Fibroblast of skin of scalp (primary cell): Measurements from ENCODE around the gene XPO6.
A peak's percentile ranks its signal among the peaks of the same experiment; 100 is the strongest.

Experiments
- DNase-seq: peaks from one replicate; pipeline ENCODE4 v3.0.0-alpha.2; 2013

Gene XPO6

DNA sequence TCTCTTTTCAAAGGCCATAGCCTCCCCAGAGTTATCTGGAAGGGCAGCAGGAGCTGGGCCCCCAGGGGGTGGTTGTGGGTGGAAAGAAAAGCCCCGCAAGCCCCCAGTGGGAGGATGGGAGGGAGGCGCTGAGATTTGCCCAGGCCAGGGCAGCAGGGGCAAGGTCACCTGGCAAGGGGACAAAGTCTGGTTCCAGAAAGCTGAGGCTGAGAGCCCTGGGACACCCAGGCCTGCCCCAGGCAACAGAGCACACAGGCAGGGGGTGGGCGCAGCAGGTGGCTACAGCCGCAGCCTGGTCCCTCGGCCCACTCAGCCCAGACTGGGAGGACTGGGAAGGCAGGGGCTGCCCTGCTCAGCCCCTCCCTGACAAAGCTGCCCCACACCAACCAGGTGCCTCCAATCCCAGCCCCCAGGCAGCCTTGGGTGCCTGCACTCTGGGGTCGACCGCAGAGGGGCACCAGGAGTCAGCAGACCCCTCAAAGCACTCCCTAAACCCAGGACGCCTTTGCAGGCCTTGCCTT is 124.6 kb downstream of the XPO6 start:
- DNase-seq: no peak

DNA sequence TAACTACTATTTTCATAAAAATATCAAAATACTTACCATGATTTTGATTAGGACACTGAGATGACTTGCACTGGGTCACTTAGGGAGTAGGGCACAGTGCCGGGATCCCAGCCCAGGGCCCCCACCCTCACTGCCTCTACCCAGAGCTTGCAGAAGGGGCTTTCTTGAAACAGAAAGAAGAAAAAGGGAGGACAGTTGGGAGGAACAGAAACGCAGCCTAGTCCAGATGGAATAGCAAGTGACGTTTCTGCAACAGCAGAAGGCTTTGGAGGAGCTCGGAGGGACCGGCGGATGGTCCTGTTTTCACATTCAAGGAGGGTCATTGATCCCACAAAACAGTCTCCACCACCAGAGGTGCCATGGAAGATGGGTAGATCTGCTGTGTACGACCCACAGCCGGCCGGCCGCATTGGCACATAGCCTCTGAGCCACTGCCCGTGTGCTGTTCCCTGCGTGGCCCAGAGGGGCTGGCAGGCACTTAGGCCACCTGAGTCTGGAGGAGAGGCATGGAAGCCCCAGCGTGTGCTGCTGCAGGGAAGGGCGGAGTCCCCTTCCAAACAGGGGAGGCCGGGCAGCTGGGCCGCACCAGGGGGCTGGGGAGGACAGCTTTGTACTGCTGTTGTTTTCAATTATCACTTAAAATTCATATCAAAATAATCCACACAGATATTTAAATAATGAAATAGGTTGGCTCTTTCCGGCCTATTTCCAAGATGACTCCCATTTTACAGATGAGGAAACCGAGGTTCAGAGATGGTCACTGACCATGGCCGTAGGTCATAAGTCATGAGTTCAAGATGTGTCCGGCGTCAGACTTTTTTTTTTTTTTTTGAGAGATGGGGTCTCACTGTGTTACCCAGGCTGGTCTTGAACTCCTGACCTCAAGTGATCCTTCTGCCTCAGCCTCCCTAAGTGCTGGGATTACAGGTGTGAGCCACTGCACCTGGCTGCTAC is 125.3 kb downstream of the XPO6 start:
- no peak for DNase-seq

DNA sequence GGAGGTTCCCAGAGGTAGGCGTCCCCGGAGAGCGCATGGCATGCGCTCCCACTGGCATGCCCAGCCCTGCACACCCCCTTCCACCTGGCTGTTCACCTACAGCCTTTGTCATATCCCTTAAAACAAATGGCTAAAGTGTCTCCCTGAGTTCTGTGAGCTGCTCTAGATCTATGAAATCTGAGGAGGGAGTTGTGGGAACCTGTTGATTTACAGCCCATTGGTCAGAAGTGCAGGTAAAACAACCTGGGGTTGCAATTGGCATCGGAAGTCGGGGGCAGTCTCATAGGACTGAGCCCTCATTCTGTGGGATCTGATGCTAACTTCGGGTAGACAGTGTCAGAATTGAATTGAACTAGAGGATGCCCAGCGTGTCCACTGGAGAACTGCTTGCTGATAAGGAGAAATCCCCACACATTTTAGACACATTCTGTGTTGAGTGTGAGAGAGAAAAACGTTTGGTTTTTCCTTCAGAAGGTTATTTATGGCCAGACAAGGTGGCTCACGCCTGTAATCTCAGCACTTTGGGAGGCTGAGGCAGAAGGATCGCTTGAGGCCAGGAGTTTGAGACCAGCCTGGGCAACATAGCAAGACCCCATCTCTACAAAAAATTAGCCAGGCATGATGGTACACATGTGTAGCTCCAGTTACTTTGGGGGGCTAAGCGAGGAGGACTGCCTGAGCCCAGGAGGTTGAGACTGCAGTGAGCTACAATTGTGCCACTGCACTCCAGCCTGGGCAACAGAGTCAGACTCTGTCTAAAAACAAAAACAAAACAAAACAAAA is 126.2 kb downstream of the XPO6 start:
- no peak for DNase-seq

DNA sequence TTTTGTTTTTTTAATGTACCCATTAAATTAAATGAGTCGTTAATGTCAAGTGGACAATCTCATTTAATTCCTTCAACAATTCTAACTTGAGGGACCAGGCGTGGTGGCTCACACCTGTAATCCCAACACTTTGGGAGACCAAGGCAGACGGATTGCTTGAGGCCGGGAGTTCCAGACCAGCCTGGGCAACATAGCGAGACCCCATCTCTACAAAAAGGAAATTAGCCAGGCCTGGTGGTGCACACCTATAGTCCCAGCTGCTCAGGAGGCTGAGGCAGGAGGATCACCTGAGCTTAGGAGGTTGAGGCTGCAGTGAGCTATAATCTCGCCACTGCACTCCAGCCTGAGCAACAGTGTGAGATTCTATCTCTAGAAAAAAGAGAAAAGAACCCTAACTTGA is 127.6 kb downstream of the XPO6 start:
- DNase-seq: no peak

DNA sequence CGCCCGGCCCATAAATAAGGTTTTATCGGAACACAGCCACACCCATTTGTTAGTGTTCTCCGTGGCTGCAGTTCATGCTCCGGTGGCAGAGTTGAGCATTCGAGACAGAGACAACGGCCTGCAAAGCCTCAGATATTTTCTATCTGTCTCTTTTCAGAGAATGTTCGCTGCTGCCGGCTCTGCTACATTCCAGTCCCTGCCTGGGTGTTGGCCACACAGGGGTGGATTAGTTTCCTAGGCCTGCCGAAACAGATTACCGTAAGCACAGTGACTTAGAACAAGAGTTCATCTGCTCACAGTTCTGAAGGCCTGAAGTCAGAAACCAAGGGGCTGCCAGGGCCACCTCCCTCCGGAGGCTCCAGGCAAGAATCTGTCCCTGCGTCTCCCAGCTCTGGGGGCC is 129.1 kb downstream of the XPO6 start:
- DNase-seq: no peak

DNA sequence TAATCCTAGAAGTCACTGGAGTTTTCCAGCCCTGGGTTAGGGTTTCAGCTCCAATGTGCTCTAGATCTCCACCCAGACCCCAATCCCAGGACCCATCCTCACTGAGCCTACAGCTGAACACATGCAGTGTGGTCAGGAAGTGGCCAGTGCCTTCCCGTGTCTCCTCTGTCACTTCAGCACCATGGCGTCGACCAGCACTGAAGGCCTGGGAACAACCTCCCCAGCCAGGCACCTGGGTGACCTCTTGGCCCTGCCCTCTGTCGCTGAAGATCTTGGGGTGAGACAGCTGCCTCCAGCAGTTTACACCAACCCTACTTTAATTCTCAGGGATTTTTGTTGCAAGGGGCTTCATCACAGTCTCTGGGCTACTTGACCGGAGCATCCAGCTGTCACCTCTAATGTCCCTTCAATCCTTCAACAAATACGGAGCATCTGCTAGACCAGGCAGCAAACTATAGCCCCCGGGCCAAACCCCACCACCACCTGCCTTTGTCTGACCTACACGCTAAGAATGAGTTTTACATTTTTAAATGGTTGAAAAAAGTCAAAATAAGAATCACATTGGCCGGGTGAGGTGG is 130.3 kb downstream of the XPO6 start:
- no peak for DNase-seq

DNA sequence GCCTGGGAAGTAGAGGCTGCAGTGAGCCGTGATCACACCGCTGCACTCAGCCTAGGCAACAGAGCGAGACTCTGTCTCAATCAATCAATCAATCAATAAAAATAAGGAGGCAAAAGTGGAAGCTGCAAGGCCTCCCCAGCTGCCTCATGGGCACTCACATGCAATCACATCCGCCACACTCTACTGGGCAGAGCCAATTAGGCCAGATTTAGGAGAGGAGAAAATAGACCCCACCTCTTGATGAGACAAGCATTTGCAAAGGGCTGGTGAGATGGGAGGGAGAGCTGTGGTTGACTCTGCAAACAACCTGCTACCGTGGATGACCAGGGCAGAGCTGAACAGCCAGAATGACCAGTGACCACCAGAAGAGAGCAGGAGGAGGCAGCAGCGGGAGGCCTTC is 133.5 kb downstream of the XPO6 start:
- no peak for DNase-seq

DNA sequence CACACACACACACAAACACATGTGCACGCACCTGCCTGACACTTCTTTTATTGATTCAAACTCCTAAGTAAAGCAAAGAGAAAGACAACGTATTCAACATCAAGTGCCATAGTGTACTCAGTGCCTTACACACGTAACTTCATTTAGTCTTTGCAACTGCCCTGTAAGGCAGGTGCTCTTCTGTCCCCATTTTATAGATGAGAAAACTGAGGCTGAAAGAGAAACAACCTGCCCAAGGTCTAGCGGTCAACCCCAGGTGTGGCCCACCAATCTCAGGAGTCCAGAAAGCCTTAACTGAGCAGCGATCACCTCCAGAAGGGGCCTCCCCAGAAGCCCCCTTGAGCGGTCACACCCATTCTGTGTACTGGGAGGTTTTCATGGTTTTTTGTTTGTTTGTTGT is 137.9 kb downstream of the XPO6 start:
- no peak for DNase-seq

DNA sequence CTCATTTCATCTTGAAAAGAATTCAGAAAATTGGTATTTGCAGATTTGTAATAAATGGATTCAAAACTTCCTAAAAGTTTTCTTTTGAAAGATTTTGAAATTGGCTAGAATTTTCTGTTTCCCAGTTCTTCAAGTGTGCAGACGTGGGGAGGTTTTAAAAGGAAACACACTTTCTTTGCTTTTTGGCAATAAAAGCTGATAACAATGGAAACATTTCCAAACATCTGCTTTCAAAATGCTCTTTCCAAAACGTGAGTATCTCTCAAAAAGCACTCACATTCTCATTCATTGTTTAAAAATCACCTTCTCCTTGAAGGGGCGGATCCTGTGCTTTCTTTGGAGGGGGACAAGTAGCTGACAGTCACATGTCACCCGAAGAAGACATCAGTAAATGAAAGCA is 139.7 kb downstream of the XPO6 start:
- DNase-seq: no peak

DNA sequence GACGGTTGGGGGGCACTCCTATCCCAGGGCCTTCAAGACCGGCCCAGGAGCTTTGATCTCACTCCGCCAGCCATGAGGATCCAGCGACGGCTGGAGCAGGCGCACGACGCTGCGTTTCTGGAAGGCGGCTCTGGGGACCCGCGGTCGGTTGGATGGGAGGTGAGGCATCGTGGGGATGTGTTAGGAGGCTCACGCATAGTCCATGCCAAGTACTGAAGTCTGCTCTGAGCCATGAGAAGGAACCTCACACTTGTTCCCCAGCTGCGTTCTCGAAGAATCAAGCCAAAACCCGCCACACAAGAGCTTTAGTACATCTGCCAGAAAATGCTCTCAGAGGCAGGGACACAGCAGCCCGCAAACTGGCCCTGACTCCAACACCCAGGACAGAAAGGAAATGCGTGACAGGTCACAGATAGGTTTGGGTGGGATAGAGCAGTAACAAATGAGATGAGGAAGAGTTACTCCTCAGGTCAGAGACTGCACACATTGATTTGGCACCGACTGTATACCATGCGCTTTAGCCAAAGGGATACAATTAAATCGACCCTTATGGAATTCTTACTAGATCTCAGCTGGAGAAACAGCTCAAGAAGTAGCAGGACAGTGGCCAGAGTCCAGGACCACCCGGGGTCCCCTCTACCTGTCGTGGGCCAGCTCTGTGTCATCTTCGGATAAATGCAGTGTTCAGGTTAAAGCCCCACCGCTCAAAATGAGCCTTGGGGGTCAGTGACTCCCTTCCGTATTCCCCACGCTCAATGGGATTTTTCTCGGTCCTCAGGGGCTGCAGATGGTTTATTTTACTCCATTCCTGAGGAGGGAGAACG is 141.6 kb downstream of the XPO6 start:
- no peak for DNase-seq

DNA sequence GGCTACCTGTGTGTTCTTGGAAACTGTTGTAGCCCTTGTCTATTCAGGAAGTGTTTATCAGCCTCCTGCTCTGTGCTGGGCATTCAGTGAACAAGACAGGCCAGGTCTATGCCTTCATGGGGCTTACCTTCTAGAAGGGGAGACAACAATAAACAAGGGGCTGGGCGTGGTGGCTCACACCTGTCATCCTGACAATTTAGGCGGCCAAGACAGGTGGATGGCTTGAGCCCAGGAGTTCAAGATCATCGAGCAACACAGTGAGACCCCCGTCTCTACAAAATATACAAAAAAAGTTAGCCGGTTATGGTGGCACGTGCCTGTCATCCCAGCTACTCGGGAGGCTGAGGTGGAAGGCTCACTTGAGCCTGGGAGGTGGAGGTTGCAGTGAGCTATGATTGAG is 142.8 kb downstream of the XPO6 start:
- no peak for DNase-seq

DNA sequence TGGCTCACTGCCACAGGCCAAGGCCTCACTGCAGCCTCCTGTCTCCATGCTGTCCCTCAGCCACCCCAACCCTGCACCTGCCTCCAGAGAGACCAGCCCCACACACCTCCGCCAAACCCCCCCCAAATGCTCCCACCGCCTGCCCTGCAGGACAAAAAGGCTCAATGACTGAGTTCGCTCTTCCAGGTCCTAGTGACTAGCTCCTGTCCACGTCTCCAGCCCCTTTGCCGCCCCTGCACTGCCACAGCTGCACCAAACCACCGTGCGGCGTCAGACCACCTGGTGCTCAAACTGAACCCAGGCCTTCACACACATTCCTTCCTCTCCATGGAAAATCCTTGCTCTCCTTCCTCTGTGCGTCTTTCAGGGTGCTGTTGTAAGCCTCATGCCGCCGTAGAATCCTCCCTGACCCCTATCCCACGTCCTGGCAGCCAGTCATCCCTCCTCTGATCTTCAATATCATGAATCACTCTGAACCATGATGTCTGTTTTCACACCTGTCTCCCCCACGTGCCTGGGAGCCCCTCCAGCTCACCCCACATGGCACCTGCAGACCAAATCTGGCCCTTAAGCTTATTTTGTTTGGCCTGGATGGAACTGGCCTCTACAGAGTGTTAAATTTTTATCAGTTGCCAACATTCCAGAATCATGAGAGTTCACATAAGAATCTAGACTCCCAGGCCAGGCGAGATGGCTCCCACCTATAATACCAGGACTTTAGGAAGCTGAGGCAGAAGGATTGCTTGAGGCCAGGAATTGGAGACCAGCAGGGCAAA is 144.0 kb downstream of the XPO6 start:
- peak; percentile 50 for DNase-seq

DNA sequence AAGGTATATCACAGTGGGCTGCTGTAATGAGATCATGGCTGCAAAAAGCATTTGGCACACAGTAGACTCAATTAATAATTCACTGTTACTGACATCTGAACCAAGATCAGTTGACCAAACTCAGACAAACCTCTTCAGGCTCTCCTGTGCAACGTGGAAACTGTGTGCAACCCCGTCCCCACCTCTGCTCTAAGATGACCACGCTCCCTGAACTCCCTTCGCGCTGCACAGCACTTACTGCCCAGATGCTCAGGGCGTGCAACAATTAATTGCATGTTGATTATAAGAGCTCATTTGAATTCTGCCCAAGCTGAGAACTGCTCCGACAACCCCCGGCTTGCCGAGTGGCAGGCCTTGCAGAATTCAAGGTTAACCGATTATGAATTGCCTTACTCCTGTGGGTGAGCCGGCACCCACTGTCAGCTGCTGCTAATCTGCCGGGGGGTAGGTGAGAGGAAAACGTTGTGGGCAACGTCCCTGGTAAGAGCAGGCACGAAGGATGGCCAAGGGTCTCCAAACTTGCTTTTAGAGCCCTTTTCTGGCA is 147.0 kb downstream of the XPO6 start:
- DNase-seq: no peak

DNA sequence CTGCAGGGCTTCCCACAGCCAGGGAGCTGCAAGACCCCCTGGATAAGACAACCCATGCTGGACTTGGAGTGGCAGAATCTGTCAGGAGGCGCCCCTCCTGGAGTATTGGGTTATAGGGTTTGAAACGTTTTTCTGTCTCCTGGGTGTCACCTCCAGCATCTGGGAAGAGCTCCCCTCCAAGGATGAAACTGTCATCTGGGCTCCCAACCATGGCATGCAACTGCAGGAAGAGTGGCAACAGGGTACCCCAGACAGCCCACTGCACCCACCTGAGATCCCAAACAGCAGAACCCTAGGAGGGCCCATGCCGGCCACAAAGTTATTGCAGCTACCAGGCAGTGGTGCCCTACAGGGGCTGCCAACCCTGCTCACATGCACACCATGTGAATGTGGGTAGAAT is 147.6 kb downstream of the XPO6 start:
- no peak for DNase-seq

DNA sequence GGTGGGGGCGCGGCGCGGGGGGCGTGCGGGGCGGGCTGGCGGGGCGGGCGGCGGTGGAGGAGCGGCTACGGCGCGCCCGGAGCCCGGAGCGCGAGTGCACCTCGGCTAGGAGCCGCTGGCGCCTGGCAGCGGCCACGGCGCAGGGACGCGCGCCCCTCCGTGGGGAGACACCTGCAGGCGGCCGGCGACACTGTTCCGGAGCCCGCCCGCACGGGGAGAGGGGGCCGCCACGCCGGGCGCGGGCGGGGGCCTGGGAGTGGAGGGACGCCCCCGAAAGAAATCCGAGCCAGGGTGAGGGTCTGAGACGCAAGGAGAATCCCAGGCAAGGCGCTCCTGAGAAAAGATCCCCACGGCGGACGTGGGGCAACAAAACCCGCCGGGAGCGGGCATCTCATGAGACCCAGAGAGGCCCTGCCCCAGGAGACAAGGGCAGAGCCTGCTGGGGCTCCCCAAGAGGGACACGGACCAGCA is 148.1 kb downstream of the XPO6 start, which contains the start of gene GSG1L:
Gene GSG1L, minus strand, starts transcription at position 124 of the 471 bp plus-strand sequence. CDS start 290 bp downstream, outside the sequence.
- DNase-seq: no peak

DNA sequence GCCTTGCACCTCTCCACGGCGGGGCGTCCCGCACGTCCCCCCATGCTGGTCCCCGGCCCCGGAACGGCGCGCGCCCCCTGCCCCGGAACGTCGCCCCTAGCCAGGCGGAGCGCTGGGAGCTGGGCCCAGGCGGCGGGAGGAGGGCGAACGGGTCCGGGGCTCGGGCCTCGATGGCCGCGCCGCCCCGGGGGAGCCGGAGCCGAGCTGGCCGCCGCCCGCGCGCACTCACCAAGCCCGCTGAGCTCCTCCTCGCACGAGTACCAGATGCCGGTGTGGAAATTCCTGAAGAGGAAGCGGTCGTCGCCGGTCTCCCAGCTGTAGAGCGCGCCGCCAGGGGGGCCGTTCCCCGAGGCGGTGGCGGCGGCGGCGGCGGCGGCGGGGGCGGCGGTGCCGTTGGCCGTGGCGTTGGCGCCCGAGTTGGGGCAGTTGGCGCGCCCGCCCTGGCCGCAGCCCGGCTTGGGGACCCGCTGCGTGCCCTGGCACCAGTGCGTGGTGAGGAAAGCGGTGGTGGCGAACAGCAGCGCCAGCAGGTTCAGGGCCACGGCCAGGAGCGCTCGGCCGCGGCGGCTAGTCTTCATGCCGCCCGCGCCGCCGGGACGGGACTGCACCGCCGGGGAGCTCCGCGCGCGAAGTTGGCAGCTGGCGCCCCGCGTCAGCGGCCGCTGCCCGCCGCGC is 148.8 kb downstream of the XPO6 start:
- DNase-seq: peak; percentile 20

DNA sequence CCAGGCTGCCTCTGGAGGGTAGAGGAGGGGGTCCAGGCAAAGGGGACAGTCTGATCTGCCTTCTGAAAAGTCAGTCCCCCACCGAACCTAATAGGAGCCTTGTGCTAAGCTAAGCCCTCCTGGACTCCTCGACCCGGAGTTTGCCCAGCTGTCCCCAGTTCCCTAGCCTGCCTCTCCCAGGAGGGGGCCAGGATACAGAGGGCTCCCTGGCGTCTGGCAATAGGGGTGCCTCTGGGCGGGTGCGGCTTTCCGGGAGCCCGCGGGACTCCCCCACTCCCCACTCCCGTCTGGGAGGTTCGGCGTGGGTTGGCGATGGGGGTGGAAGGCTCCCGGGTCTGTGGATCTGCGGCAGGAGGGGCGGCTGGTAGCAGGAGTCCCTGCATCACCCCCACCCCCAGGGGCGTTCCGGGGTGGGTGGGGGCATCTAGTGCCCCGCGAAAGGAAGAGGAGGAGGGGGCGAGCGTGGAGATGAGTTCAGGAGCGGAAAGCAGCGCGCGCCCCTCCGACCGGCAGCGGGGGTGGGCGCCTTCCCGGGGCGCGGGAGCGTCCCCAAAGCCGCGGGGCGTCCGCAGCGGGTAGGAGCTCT is 149.4 kb downstream of the XPO6 start:
- DNase-seq: no peak

DNA sequence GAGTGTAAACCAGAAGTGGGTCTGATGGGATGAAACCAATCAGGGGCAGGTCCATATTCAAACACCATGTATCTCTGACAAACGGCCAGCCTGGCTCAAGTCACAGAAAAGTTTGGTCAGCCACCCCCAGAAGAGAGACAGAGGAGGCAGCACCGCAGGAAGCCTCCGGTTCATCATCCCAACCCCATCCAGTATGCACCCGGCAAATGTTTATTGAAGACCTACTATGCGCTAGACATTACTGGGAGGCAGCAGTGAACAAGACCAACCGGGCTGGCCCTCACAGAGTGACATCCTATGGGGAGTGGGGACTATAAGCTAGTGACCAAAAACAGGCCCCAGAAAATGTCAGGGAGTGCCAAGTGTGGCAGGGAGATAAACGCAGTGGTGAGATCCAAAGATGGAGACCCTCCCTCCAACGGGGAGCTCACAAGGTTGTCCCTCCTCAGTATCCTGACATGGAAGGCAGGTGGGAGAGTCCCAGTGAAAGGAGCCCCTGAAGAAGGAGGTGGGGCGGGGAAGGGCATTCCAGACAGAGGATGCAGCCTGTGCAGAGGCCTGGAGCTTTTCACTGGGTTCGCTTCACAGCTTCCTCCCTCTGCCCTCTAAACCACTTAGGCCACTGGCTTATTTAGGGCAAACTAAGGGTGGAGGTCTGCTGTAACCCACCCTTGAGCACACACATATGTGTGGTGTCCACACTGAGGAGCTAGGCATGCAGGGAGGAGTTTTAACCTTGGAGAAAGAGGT is 150.2 kb downstream of the XPO6 start:
- no peak for DNase-seq
